HG02970 (cell line): ENCODE results near the gene MED26.
"Not testable (repeated sequence)": the region's sequence is repeated elsewhere in the genome, so short reads cannot be mapped to it uniquely, and the experiment has no call there.

ENCODE experiments used
- ATAC-seq: cut with Tn5 transposase; IDR thresholded peaks from one replicate; pipeline ENCODE4 v1.9.1; 2021; ENCODE audit warnings: mild to moderate bottlenecking, moderate library complexity, moderate number of reproducible peaks; ENCODE audit not compliant: unreplicated experiment, low FRiP score

Gene MED26

DNA sequence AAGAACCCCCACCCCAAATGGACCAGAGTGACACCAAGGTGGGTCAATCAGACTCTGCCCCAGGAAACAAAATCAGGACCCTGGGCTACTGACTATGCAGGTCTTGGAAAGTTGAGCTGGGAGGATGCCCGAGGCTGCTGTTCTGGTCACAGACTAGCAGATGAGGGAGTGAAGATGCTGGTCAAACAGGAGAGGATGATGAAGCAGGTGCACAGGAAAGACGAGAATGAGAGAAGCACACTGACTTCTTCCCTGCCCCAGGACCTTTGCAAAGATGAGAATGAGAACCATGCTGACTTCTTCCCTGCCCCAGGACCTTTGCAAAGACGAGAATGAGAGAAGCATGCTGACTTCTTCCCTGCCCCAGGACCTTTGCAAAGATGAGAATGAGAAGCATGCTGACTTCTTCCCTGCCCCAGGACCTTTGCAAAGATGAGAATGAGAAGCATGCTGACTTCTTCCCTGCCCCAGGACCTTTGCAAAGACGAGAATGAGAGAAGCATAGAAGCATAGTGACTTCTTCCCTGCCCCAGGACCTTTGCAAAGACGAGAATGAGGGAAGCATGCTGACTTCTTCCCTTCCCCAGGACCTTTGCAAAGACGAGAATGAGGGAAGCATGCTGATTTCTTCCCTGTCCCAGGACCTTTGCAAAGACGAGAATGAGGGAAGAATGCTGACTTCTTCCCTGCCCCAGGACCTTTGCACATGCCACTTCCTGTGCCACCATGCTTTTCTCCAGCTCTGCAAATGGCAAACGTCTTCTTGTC, 23.6 kb upstream of the MED26 start:
- ATAC-seq: not testable (repeated sequence)

DNA sequence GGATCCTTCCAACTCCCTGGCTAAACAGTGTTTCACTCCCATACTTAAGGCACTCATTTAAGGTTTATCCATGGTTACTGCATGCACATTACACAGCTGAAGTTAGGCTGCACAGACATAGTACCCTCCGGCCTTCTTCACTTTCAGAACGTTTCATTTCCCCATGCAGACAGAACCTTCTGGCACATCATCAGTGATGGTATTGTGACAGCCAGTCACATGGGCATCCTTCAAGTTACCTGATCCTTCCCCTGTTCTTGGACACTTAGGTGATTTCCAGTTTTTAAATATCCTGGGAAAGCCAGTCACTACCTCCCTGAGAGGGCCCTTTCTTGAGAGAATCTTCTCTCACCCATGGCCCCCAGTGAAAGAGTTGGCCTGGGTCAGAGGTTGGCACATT, 22.8 kb upstream of the MED26 start:
- ATAC-seq: no peak

DNA sequence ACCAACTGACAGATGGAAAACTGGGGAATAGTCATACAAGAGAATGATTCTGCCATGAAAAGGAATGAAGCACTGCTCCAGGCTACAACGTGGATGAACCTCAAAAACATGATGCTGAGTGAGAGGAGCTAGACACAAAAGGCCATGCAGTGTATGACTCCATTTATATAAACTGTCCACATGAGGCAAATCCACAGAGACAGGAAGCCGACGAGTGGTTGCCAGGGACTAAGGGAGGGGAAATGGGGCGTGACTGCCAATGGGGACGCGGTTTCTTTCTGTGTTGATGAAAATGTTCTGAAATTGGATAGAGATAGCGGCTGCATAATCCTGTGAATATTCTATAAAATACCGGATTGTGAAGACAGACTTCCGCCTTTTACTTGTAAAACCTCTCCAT, 21.7 kb upstream of the MED26 start:
- ATAC-seq: no peak

- no peak for ATAC-seq
Measured at GRCh38 chr19:16645140-16645539, 17.1 kb upstream of the MED26 start.

DNA sequence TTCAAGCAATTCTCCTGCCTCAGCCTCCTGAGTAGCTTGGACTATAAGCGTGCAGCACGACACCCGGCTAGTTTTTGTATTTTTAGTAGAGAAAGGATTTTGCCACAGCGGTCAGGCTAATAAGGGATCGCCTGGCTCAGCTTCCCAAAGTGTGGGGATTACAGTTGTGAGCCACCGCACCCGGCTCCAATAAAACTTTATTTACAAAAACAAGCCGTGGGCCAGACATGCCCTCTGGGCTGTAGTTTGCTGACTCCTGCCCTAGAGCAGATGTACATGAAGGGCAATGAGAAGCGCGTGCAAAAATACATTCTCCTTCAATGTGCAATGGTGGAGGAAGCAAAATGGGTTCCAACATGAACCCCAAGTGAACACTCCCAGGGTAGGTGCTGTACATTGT, 13.7 kb upstream of the MED26 start:
- no peak for ATAC-seq

DNA sequence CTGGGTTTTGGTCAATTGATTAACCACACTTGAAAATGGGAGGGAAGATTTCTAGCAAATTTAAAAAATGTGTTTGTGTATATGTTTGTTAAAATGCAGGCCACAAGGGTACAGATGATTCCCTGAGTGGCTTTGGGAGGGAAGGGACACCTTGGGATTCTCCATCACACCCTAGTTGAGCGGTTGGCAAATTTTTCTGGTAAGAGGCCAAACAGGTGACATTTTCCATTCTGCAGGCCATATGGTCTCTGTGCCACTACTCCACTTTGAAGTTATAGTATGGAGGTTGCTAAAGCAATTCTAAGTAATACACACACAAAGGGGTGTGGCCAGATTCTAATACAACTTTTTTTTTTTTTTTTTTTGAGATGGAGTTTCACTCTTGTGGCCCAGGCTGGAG, 12.9 kb upstream of the MED26 start:
- no peak for ATAC-seq

DNA sequence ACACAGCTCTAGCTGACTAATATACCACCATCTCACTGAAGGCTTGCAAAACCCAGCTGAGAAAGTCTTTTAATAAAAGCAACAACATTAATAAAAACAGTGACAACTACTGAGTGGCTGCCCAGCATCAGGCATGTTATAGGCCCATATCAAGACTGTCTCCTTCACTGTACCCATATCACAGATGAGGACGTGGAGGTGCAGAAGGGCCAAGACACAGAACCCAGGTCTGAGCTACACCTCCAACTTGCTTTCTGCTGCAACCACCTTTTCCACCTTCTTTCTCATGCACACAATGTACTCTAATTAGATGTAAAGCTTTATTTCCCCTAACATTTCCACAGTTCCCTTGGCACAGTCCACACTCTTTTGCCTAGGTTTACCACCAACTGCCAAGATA, 10.7 kb upstream of the MED26 start:
- no peak for ATAC-seq

DNA sequence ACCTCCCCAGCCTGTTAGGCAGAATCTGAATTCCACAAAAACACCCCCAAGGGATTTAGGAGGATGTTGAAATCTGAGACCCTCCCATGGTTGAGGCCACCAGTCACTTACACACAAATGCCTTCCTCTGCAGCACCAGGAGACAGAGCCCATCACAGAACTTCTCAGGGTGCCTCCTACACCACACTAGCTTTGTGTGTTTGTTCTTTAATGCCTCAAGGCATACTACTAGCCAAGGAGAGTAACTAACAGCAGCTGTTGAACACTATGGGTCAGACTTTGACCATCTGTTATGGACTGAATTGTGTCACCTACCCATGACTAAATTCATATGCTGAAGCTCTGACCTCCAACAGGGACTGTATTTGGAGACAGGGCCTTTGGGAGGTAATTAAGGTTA, 9.5 kb upstream of the MED26 start:
- no peak for ATAC-seq

DNA sequence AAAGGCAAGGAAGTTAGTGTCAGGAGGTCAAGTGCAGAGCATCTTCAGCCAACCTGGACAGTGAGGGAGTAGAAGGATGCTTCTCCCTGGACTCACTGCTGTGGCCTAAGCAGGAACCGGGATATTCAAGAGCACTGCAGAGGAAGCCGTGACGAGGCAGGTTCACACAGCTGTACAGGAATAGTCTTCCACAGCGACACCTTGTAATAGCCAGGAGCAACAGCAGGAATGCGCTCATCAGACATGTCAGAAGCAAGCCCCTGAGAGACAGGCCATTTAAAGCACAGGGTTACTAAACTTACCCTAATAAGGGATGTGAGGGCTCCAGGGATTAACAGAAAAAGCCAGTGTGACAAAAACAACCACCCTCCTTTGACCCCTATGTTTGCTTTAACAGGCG, 3.5 kb upstream of the MED26 start:
- ATAC-seq: no peak

- ATAC-seq: no peak
Measured at GRCh38 chr19:16628984-16629691, 1.1 kb upstream of the MED26 start.

DNA sequence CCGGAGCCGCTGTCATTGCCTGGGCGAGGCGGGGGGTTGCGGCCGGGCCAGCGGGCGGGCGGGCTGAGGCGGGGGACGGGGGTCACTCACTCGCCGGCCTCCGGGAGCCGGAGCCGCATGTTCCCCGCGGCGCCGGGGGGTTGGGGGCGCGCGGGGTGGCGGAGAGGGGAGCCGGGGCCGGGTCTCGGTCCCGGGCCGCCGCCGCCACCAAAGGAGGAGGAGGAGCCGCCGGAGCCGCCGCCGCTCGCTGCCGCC, 149 bp downstream of the MED26 start:
- ATAC-seq: no peak

GRCh38 chr19:16627193-16627927, 644 bp downstream of the MED26 start:
- peak; percentile 6 for ATAC-seq

GRCh38 chr19:16626796-16627192, 1.2 kb downstream of the MED26 start:
- ATAC-seq: no peak

GRCh38 chr19:16625163-16625958, 2.6 kb downstream of the MED26 start:
- no peak for ATAC-seq

- no peak for ATAC-seq
Measured at GRCh38 chr19:16624236-16624635, 3.8 kb downstream of the MED26 start.

DNA sequence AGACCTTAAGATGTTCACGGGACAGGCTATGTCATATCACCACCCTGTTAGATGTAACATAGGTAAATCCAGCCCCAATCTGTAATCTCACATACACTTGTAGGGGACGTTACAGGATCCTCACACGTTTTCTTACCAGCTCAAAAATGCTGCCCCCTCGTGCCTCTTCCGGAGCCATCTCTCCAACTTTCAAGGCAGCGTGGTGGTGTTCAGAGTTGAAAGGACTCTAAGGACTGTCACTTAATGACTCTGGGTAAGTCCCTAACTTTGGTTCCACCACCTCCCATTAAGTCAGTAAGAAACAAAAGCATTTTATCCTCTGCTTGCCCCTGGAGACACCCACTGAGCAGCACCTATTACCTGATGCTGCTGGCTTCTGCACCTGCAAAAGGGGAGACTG, 4.4 kb downstream of the MED26 start:
- no peak for ATAC-seq

- no peak for ATAC-seq
Measured at GRCh38 chr19:16623066-16623465, 4.9 kb downstream of the MED26 start.

- no peak for ATAC-seq
Measured at GRCh38 chr19:16621165-16621800, 6.7 kb downstream of the MED26 start.

GRCh38 chr19:16620584-16620983, 7.4 kb downstream of the MED26 start:
- ATAC-seq: no peak

DNA sequence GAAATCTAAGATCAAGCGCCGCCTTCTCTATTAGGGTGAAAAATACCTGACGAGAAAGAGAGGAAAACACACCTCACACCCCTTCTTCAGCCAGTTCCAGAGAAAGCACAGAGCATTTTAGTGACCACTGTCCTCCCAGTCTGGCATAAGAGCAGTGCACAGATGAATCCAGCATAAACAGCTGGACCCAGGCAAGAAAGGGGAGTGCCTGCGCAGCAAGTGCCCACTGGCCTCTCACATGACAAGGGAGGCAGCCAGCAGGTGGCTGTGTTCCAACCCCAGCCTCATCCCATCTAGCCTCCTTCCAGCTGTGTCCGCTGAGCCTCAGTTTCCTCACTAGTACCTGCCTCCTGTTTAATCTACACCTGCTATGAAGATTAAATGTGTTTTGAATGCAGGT, 8.0 kb downstream of the MED26 start:
- ATAC-seq: no peak

DNA sequence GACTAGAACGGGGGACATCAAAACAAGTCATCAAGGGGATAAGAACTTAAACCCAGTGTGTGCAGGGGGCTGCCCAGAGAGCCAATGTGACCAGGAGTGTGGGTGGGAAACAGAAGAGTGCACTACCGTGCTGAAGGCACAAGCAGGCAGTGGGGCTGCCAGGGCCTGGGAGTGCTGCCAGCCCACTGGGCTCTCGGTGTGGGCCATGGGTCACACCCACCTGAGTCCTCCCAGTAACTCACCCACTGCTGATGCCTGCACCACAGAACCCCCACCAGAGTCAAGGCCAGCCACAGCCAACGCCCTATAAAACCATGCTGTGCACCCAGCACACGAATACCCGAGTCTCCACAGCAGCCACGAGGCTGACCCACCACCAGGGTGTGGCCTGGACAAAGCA, 8.5 kb downstream of the MED26 start:
- no peak for ATAC-seq
